Medulla oblongata (tissue), 1 donor: ENCODE results near the gene MLXIPL.
"Not testable (repeated sequence)": the region's sequence is repeated elsewhere in the genome, so short reads cannot be mapped to it uniquely, and the experiment has no call there.

ENCODE experiments used
- DNase-seq: peaks from one replicate; pipeline ENCODE4 v3.0.0-alpha.2; 2015; ENCODE audit errors: extremely low spot score

MLXIPL gene

DNA sequence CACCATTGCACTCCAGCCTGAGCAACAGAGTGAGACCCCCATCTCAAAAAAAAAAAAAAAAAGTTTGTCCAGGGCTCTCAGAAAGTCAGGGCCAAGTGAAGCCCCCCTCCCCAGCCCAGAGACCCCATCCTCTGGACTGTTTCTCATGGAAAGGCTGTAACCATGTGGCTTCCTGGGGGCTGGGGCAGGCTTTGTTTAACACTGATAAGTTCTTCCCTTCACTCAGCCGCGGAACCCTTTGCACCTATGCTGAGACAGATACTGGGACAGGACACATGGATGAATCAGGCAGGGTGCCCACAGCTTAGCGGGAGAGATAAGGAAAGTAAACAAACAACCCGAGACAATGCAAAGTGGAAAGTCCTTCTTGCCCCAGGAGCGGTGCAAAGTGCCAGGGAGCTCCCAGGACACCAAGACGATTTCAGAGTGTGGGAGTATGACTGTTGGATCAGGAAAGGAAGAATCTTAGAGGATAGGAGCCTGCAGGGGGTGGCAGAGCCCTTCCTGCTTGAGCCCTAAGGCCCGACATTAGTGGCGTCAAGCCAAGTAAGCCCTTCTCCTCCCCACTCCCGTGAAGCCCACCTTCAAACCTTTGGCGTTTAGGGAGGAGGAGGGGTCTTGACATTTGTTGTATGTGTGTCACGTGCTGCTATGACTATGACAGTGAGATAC is 11.6 kb downstream of the MLXIPL start:
- no peak for DNase-seq

DNA sequence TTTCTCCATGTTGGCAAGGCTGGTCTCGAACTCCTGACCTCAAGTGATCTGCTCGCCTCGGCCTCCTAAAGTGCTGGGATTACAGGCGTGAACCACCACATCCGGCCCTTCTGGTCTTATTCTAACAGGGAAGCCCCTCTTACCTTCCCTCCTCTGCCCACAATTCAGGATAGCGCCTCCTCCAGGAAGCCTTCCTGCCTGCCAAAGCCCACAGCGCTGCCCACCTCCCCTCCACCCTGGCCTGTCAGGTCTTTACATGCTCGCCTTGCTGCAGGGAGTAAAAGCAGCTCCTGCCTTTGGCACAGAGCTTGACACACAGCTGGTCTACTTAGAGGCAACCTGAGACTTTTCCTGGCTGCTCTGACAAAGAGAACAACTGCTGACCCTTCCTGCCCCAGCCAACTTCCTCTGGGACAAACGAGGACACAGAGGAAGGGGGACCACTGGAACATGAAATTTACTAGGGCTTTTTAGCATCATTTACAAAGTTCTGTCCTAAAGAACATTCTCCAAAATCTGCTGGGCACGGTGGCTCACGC is 13.2 kb downstream of the MLXIPL start:
- DNase-seq: no peak

DNA sequence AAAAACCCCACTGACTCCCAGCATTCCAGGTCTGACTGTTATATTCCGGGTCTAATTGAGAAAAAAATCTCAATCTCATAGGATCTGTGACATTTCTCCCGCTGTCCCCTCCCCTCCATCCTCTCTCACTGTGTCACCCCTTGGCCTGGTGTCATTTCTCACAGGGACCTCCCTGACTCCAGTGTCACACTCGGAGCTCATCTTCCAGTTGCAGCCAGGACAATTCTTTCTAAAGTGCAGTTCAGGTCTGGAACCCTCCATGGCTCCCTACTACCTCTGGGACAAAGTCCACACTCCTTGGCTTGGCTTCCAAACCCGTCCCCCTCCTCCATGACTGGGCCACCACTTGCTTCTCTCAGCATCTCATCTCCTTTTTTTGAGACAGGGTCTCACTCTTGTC is 14.2 kb downstream of the MLXIPL start:
- DNase-seq: no peak

DNA sequence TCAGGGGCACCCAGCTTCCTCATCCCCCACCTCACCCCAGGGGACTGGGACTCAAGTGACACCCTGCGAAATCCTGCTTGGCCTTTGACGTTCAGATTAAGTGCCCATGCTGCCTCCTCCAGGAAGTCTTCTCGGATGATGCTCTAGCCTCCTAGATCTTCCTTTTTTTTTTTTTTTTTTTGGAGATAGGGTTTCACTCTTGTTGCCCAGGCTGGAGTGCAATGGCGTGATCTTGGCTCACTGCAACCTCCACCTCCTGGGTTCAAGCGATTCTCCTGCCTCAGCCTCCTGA is 16.7 kb downstream of the MLXIPL start:
- not testable (repeated sequence) for DNase-seq

DNA sequence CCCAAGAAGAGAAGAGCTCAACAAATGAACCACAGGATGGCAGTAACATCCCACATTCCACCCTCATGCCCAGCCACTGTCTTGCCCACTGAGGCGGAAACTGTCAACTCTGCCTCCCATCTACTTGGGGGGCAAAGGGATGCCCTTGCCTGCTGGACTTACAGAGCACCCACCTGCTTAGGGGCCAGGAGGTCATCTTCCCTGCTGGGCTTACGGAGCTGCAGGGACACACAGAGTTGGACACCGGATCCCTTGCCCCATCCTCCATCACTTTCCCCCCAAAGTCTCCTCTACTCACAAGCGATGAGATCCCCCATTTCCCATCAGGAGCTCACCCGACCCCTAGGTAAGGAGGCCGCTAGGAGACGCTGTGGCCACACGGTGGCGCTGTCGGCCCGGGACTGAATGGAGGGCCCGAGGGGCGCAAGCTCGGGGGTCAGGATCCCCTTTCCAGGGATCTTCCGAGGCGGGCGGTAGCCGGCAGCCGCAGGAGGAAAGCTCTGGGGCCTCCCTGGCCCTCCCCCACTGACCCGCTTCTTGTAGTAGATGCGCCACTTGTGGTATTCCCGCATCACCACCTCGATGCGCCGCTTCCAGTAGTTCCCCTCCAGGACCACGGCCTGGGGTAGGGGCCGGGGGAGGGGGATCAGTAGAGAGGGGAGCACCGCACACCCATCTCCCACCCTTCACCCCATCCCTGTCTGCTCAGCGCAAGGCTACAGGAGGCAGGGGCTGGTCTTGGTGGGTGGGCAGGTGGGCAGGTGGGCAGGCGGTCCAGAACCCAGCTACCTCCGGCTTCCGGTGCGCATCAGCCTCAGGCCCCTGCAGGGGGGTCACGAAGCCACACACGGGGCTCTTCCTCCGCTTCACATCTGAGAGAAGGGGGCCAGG is 17.3 kb downstream of the MLXIPL start:
- peak; percentile 45 for DNase-seq

DNA sequence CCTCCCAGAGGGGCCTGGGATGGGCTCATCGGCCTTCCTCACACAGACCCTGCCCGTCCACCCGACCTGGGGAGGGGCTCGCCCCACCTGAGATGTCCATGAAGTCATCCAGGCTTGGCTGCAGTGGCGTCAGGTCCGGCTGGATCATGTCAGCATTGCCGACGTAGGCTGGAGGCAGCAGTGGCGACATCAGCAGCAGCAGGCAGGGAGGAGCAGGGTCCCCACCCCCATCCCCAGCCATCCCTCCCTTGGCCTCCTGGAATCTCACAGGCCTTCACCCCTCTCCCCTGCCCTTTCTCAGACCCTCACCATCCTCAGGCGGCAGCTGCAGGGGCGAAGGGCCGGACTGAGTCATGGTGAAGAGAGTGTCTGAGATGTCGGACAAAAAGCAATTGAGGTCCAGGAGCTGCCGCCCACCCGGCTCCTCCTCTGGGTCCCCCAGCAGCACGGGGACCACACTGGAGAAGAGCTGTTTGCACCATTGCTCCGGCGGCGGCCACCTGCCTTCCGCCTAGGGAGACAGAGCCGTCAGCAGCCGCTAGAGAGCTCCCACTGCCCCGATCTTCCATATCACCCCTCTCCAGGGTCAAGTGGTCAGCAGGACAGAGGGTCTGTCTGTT is 18.6 kb downstream of the MLXIPL start:
- no peak for DNase-seq

DNA sequence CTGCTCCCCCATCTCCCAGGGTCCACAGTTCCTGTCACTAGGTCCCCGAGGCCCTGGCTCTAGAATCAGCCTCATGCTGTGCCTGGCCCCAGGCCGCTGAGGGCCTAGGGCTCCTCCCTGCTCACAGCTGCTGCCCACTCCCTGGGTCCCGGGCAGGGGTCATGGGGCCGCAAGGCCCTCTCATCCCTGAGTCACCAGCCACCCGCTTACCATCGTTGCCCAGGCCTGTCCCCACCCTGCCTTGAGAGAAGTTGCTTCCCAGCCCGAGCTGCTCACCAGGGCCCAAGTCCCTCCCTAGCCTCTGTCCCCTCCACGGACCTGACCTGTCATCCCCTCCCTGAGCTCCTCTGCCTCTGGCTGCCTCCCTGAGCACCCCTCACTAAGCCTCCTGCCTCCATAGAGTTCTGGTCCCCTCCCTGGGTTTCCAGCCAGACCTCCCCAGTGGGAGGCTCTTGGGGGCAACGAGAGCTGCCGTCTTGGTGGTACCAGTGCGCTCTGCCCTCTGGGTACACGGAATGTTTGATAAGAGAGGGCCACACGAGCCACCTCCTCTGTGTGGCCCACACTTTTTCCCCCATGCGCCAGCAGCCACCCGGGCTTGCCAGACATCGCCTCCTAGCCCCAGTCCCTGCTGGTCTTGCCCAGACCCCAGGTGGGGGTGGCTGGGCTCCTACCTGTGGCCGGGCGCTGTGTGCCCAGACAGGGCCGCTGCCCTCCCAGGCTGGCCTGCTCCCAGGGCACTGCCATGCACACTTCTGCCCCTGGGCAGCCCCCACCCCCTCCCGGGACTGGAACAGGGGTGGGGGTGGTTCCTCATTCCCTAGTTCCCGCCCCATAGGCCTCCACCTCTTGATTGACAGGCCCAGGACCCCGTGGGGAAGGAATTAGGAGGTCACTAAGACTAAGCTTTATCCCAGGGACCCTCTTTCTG is 21.3 kb downstream of the MLXIPL start:
- peak; percentile 61 for DNase-seq

DNA sequence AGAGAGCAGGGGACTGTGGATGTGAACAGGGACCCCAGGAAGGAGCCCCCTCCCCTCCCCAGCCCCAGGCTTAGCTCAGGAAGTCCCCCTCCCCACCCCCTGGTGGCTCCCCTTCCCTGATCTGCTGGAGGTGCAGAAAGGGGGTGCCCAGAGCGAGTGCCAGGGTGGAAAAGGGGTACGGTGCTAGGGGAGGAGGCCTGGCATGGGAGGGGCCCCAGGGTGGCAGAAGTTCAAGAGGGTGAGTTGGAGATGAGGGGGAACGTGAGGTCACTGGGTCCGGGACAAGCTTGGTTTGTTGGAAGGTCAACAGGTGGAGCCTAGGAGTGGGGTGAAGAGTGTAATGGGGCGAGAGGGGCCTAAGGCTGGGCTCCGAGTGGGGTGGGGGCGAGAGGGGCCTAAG is 24.4 kb downstream of the MLXIPL start:
- no peak for DNase-seq

DNA sequence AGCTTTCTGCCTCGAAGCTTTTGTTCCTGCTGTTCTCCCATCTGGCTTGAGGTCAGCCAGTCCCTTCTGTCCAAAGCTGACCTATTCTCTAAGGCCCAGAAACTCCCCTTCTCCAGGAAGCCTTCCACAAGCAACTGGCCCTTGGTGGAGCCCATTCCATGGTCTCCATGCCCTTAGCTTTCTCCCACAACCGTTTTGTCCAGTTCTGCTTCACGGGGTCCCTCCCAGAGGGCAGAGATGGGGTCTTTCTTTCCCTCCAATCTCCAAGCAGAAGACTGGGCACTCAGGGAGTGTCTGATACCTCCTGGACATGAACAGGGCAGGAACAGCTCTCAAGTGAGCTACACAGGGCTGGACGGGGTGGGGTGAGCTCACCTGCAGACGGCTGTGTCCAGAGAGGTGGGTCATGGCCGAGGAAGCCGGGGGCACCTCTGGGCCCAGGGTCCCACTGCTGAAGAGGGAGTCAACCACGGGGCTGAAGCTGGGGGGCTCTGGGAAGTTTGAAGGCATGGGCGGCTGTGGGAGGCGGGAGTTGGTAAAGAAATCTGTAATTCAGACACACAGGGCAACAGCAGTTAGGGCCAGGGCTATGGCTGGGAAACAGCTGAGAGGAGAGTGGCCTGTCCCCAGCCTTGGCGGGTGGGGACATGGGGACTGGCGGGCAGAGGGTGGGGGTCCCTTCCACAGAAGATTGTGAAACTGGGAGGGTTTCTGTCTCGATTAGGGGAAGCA is 25.0 kb downstream of the MLXIPL start:
- DNase-seq: no peak

DNA sequence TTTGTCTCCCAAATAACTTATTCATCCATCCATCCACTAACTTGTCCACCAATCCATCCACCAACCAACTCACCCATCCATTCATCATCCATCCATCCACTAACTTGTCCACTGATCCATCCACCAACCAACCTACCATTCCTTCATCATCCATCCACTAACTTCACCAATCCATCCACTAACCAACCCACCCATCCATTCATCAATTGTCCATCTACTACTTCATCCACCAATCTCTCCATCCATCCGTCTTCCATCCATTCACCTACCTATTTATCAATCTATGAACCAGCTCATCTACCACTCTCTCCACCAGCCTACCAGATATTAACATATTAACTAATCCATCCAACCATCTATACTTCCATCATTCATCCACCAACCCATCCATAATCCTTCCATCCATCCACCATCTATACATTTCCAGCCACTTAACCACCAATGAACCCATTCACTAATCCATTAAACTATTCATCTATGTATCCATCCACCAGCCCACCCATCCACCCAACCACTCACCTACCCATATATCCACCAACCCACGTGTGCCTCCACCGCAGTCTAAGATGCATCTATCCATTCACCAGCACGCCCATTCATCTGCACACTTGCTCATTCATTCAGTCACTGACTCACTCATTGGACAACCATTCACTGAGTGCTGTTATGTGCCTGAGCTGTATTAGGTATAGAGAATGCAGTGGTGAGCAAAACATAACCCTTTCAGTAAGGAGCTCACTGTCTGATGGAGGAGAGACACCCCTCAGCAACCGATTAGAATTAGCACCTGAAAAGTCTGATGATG is 26.1 kb downstream of the MLXIPL start:
- no peak for DNase-seq

DNA sequence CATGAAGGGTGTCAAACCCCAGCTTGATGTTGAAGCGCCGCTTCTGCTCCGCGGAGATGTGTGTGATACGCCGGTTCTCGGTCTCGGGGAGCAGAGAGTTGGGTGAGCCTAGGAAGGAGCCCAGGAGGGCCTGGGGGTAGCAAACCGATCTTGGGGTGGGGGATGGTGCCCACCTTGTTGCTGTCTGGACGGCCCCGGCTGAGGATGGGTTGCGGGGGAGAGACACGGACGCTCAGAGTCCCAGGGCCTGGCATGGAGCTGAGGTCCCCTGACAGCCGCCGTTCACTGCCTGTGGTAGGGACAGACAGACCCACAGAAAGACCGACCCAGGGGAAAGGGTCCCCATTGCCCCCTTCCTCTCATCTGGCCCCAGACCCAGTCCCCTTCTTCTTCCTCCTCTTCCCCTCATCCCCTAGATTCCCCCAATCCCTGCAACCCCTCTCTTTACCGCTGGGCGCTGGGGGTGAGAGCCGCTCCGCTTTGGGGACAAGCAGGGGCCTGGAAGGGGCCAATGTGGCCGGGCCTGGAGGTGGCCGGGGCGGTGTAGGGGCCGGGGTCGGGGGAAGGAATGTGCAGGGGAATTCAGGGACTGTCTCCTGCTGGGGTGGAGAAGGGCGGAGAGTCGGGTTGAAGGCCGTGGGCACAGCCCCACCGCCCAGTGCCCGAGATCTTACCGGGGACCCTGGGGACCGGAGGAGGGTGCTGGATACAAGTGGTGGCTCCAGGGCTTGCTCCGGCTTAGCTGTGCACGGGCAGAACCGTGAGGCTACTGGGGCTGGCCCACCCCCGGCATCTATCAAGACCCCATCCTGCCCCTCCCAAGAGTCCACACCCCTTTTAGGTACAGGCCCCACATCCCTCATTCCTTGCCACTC is 27.9 kb downstream of the MLXIPL start:
- no peak for DNase-seq

DNA sequence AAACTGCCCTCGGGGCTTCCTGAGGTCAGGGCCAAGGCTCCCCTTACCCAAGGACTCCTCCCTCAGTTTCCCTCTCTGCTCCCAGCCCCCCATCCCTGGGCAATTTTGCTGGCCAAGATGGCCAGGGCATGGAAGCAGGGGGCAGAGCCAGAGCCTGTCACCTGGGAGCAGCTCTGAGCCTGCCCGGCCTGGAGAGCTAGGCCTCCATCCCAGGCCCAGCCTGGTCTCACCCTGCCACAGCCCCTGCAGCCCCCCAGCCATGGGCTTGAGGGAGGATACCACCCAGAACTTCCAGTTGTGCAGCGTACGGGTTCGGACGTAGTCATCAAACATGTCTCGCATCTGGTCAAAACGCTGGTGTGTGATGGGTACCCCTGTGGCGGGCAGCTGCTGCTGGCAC is 29.0 kb downstream of the MLXIPL start:
- no peak for DNase-seq

DNA sequence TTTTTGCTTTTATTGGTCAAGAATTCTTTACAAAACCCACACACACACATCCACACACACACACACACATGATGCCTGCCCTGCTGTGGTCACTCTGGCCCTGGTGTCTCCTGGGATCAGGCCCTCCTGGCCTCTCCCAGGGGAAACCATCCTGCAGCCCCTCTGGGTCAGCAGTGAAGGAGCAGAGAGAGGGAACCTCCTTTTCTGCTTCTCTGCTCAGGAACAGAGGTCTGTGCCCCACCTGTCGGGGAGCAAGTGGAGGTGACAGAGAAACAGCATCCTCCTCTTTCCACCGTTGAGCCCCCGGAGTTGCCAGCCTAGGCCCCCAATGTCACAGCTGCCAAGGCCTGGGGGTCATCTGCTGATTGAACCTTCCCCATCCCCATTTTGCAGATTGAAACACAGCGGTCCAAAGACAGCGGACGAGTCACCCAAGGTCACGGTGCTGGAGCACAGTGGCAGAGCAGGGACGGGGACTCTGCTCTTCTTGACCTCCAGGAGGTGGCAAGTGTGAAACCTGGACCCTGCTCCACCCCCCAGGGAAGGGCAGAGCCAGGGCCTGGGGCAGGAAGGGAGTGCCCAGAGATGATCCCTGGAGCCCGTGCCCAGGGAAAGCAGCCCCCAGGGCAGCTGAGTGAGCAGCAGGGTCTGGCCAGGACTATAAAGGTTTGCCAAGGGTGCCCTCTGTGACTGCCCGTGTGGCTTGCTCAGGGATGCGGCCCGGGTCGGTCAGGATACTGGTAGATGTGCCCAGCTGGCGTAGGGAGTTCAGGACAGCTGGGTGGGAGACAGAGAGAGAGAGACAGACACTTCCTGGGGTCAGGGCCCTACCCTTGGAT is 30.9 kb downstream of the MLXIPL start:
- no peak for DNase-seq

DNA sequence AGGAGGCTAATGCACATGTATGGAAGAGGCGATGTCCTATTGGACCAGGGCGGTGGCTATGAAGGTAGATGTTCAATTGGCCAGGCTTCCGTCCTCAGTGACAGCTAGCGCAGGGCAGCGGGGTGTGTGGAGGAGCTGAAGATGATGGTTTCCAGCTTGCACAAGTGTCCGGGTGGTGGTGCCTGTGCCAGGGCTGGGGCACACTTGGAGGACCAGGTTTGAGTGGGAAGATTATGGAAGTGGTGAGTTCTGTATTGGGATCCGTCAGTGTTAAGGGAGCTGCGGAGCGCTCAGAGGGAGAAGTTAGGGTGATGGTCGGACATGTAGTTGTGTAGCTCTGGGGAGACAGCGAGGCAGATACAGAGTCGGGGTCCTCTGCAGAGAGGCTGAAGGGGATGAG is 37.4 kb downstream of the MLXIPL start:
- DNase-seq: no peak

DNA sequence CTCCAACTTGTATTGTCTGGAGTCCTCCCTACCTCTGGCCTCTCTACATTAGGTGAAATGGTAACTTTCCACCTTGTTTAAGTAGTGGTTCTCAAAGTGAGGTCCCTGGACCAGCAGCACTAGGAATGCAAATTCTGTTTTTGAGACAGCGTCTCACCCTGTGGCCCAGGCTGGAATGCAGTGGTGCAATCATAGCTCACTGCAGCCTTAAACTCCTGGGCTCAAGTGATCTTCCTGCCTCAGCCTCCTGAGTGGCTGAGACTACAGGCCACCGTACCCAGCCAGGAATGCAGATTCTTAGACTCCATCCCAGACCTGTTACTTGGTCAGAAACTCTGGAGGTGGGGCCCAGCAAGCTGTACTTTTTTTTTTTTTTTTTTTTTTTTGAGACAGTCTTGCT is 39.1 kb downstream of the MLXIPL start:
- DNase-seq: no peak

DNA sequence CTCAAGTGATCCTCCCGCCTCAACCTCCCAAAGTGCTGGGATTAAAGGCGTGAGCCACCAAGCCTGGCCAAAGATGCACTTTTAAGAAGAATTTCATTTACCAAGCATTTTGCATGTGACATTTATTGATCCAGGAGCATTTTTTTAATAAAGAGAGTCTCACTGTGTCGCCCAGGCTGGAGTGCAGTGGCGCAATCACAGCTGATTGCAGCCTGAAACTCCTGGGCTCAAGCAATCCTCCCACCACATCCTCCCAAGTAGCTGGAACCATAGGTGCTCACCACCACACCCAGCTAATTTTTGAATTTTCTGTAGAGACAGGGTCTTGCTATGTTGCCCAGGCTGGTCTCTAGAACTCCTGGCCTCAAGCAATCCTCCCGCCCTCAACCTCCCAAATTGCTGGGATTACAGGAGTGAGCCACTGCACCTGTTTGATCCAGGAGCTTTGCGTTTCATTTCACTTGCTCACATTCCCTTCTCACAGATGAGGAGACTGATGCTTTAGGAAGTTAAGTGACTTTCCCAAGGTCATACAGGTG is 41.6 kb downstream of the MLXIPL start:
- no peak for DNase-seq

DNA sequence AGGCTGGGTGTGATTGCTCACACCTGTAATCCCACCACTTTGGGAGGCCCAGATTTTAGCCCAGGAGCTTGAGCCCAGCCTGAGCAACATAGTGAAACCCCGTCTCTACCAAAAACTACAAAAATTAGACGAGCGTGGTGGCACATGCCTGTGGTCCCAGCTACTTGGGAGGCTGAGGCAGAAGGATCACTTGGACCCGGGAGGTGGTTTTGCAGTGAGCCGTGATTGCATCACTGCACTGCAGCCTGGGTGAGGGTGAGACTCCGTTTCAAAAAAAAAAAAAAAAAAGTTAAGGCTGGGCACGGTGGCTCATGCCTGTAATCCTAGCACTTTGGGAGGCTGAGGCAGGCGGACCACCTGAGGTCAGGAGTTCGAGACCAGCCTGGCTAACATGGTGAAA is 43.3 kb downstream of the MLXIPL start:
- DNase-seq: not testable (repeated sequence)
